Measurements from ENCODE around the gene ZBED4. TPM values are rescaled to one million over a fixed set of nuclear protein-coding genes. Genes with fewer than 3 reads are reported as not detected.

Gene ZBED4
- total RNA-seq, 1 donor from 2014 or later, result 9.1 TPM

GRCh38 chr22:49917974-49918910 is 64.6 kb downstream of the ZBED4 start, which contains the start of the genes ALG12 and CRELD2:
Gene ALG12 (minus strand): TSS chr22:49918438. CDS start chr22:49913765, 4,673 bp downstream.
Gene CRELD2 (plus strand): TSS chr22:49918634. CDS start chr22:49918770, 136 bp downstream.
- H3K9me3 ChIP-seq, result no peaks in the 10 kb centered on the region
- intact Hi-C loops (cut with DNase I), result loop anchor here (5.0 kb wide), 1 partner anchor 66 kb away; the partner anchor contains the start of gene ZBED4
- peak in 1 of 2 donors; percentile 97 for DNase-seq (ENCODE audit: extremely low spot score in 2 of 2)
- H3K4me3 ChIP-seq, result peak within 1 kb of the TSS; percentile 72 to 93
- H3K36me3 ChIP-seq, result peaks cover 0 to 21% of the 10 kb centered on the region in 2 donors
- peak within 1 kb of the TSS; percentile 89 for H3K27ac ChIP-seq
- H3K4me1 ChIP-seq, result peaks cover 23% of the 10 kb centered on the region
- no peaks in the 10 kb centered on the region for H3K27me3 ChIP-seq
- TF ChIP-seq CTCF (IDR thresholded peaks at IDR 0.05), result no peak
- peak in 1 of 2 donors; percentile 45 for TF ChIP-seq POLR2A (IDR thresholded peaks at IDR 0.05)
- TF ChIP-seq POLR2AphosphoS5 (IDR thresholded peaks at IDR 0.05; ENCODE audit: insufficient read depth in 1 of 2, low read depth in 1 of 2), result peak in 1 of 2 donors; percentile 75

GRCh38 chr22:49918911-49919881 is 65.6 kb downstream of the ZBED4 start:
- Histone ChIP-seq H3K4me1 (peaks cover 23% of the 10 kb centered on the region), H3K27ac (peak overlapping the region; percentile 89), H3K36me3 (peaks cover 0 to 22% of the 10 kb centered on the region in 2 donors), H3K27me3 (no peaks in the 10 kb centered on the region), H3K9me3 (no peaks in the 10 kb centered on the region), H3K4me3 (peak overlapping the region; percentile 72 to 93)
- TF ChIP-seq POLR2AphosphoS5 (IDR thresholded peaks at IDR 0.05; ENCODE audit: insufficient read depth in 1 of 2, low read depth in 1 of 2) (no peak), POLR2A (IDR thresholded peaks at IDR 0.05) (no peak), CTCF (IDR thresholded peaks at IDR 0.05) (no peak)
- DNase-seq (ENCODE audit: extremely low spot score in 2 of 2), result no peak
- intact Hi-C loops (cut with DNase I), result loop anchor here (5.0 kb wide), 1 partner anchor 67 kb away; the partner anchor contains the start of gene ZBED4

GRCh38 chr22:49920859-49921258 is 67.2 kb downstream of the ZBED4 start:
- Histone ChIP-seq H3K4me3 (no peak overlapping the region), H3K36me3 (peaks cover 0 to 28% of the 10 kb centered on the region in 2 donors), H3K9me3 (no peaks in the 10 kb centered on the region), H3K4me1 (peaks cover 23% of the 10 kb centered on the region), H3K27me3 (no peaks in the 10 kb centered on the region), H3K27ac (no peak overlapping the region)
- intact Hi-C loops (cut with DNase I), result loop anchor here (10.0 kb wide), 1 partner anchor 274 kb away; no protein-coding TSS in a partner anchor
- no peak for TF ChIP-seq POLR2A (IDR thresholded peaks at IDR 0.05)
- TF ChIP-seq CTCF (IDR thresholded peaks at IDR 0.05), result no peak
- no peak for TF ChIP-seq POLR2AphosphoS5 (IDR thresholded peaks at IDR 0.05; ENCODE audit: insufficient read depth in 1 of 2, low read depth in 1 of 2)
- no peak for DNase-seq (ENCODE audit: extremely low spot score in 2 of 2)

GRCh38 chr22:49921508-49922278 is 68.0 kb downstream of the ZBED4 start:
- H3K9me3 ChIP-seq, result no peaks in the 10 kb centered on the region
- intact Hi-C loops (cut with DNase I), result loop anchor here (10.0 kb wide), 1 partner anchor 273 kb away; no protein-coding TSS in a partner anchor
- peaks cover 0 to 31% of the 10 kb centered on the region in 2 donors for H3K36me3 ChIP-seq
- TF ChIP-seq POLR2AphosphoS5 (IDR thresholded peaks at IDR 0.05; ENCODE audit: insufficient read depth in 1 of 2, low read depth in 1 of 2) (no peak), CTCF (IDR thresholded peaks at IDR 0.05) (no peak), POLR2A (IDR thresholded peaks at IDR 0.05) (no peak)
- no peak overlapping the region for H3K4me3 ChIP-seq
- H3K4me1 ChIP-seq, result peaks cover 21% of the 10 kb centered on the region
- no peak overlapping the region for H3K27ac ChIP-seq
- DNase-seq (ENCODE audit: extremely low spot score in 2 of 2), result no peak
- H3K27me3 ChIP-seq, result no peaks in the 10 kb centered on the region
